HG03521 (cell line): Measurements from ENCODE around the gene SLC17A9.

ENCODE experiments used
- ATAC-seq: cut with Tn5 transposase; IDR thresholded peaks from one replicate; pipeline ENCODE4 v1.9.1; 2021; ENCODE audit warnings: mild to moderate bottlenecking, moderate library complexity; ENCODE audit not compliant: unreplicated experiment

The SLC17A9 gene, protein sequence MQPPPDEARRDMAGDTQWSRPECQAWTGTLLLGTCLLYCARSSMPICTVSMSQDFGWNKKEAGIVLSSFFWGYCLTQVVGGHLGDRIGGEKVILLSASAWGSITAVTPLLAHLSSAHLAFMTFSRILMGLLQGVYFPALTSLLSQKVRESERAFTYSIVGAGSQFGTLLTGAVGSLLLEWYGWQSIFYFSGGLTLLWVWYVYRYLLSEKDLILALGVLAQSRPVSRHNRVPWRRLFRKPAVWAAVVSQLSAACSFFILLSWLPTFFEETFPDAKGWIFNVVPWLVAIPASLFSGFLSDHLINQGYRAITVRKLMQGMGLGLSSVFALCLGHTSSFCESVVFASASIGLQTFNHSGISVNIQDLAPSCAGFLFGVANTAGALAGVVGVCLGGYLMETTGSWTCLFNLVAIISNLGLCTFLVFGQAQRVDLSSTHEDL

GRCh38 chr20:62952373-62952967, at the start of gene SLC17A9:
Gene SLC17A9 (plus strand): TSS chr20:62952709. CDS start chr20:62952831, 122 bp downstream.
- peak; percentile 49 for ATAC-seq

- no peak for ATAC-seq
Observed at GRCh38 chr20:62902926-62903615, 49.4 kb upstream of the SLC17A9 start.

GRCh38 chr20:62905536-62906117, 46.9 kb upstream of the SLC17A9 start:
- no peak for ATAC-seq

GRCh38 chr20:62906209-62906608, 46.3 kb upstream of the SLC17A9 start:
- no peak for ATAC-seq

- no peak for ATAC-seq
Observed at GRCh38 chr20:62906647-62907375, 45.7 kb upstream of the SLC17A9 start.

GRCh38 chr20:62907384-62908317, 44.9 kb upstream of the SLC17A9 start:
- no peak for ATAC-seq

- no peak for ATAC-seq
Observed at GRCh38 chr20:62908971-62909791, 43.3 kb upstream of the SLC17A9 start.

- ATAC-seq, result no peak
Observed at GRCh38 chr20:62910217-62910766, 42.2 kb upstream of the SLC17A9 start.

GRCh38 chr20:62910777-62911497, 41.6 kb upstream of the SLC17A9 start:
- no peak for ATAC-seq

DNA sequence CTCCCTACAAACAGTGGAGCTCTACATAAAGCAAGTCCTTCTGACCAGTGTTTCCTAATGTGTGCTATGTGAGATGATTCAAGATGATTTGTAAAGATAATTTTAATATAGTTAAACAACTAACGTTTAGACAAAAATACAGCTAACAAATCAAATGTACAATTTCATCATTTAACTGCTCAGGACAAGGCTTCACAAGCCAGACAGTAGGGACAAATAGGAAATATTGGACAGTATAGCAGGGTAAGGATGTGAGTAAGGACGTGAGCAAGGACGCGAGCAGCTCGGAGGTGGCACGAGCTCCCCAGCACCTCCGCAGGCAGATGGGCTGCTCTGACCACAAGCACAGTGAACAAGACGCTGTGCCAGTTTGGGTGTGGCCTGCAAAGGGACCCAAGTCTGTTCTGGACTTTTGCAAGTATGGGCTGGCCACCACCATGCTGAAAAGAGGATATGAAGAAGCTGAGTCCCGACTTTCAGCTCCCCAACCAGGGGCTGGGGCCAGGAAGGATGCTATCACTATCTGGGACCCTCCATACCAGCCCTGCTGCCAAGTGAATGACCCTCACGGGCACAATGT, 40.7 kb upstream of the SLC17A9 start:
- no peak for ATAC-seq

- no peak for ATAC-seq
Observed at GRCh38 chr20:62913043-62913630, 39.4 kb upstream of the SLC17A9 start.

DNA sequence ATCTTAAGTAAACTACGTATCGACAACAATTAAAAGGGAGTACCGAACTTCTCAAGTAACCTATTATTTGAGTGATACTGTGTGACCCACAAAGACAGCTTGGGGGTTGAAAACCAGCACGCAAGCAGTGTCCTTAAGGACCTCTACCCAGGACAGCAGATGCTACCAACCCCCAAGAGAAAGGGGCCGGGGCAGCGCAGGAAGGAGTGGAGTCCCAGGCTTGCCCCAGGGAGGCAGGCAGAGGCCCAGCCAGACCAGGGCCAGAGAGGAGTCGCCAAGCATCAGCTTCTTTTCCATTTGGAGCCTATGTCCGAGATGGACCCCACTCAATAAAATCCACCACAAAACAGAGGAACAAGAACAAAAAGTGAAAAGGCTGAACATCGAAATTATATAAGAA, 38.1 kb upstream of the SLC17A9 start:
- ATAC-seq, result no peak

DNA sequence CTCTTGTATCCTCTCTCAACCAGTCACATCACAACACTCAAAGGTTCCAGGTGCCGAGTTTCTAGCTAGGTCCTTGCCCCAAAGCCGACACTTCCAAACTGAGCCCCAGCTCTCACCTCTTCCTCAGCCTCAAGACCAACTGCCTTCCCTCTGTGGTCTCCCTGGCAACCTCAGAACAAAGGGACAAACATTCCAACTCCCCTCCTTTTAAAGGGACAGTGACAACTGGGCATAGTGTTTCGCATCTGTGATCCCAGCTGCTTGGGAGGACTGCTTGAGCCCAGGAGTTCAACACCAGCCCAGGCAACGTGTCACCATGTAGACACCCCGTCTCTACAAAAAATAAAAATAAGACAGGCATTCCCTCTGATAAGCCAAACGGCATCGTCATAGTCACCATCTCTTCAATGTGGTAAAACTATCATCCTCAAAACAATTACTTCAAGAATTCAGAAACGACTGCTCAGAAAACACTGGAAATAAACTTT, 37.5 kb upstream of the SLC17A9 start:
- no peak for ATAC-seq

GRCh38 chr20:62916703-62917476, 35.6 kb upstream of the SLC17A9 start:
- no peak for ATAC-seq

GRCh38 chr20:62917720-62918119, 34.8 kb upstream of the SLC17A9 start:
- ATAC-seq, result no peak

GRCh38 chr20:62918147-62918546, 34.4 kb upstream of the SLC17A9 start:
- no peak for ATAC-seq
